ENCODE measurements around the gene RESP18.

The RESP18 gene

GRCh38 chr2:219292616-219293015 lies 39.9 kb downstream of the RESP18 start:
- Mint-ChIP-seq H3K4me3 (peak overlapping the region in 1 of 3 experiments; percentile 41), H3K36me3 (ENCODE audit: low read depth) (no peaks in the 10 kb centered on the region), H3K4me1 (peaks cover 30% of the 10 kb centered on the region), H3K27ac (peak overlapping the region in 1 of 3 experiments; percentile 48), H3K9me3 (no peaks in the 10 kb centered on the region), H3K27me3 (ENCODE audit: low read depth) (peaks cover 35% of the 10 kb centered on the region)
- no peak for TF ChIP-seq CTCF (IDR thresholded peaks at IDR 0.05; ENCODE audit: unreplicated experiment in 3 of 3)

GRCh38 chr2:219291910-219292490 lies 40.5 kb downstream of the RESP18 start:
- H3K27ac Mint-ChIP-seq: peak overlapping the region in 1 of 3 experiments; percentile 48
- H3K4me1 Mint-ChIP-seq: peaks cover 31% of the 10 kb centered on the region
- H3K9me3 Mint-ChIP-seq: no peaks in the 10 kb centered on the region
- no peak for TF ChIP-seq CTCF (IDR thresholded peaks at IDR 0.05; ENCODE audit: unreplicated experiment in 3 of 3)
- peaks cover 34% of the 10 kb centered on the region for H3K27me3 Mint-ChIP-seq (ENCODE audit: low read depth)
- no peaks in the 10 kb centered on the region for H3K36me3 Mint-ChIP-seq (ENCODE audit: low read depth)
- peak overlapping the region in 1 of 3 experiments; percentile 36 for H3K4me3 Mint-ChIP-seq

GRCh38 chr2:219291394-219291793 lies 41.1 kb downstream of the RESP18 start:
- Mint-ChIP-seq H3K27me3 (ENCODE audit: low read depth) (peaks cover 28% of the 10 kb centered on the region), H3K4me1 (peaks cover 32% of the 10 kb centered on the region), H3K4me3 (no peak overlapping the region)

GRCh38 chr2:219290381-219291171 lies 42.0 kb downstream of the RESP18 start:
- H3K4me3 Mint-ChIP-seq: no peak overlapping the region
- H3K27ac Mint-ChIP-seq: no peak overlapping the region
- no peak for TF ChIP-seq CTCF (IDR thresholded peaks at IDR 0.05; ENCODE audit: unreplicated experiment in 3 of 3)

More at GRCh38 chr2:219291394-219291793, 41.1 kb downstream of the RESP18 start:
- TF ChIP-seq CTCF (IDR thresholded peaks at IDR 0.05; ENCODE audit: unreplicated experiment in 3 of 3): no peak
- Mint-ChIP-seq H3K27ac (no peak overlapping the region), H3K36me3 (ENCODE audit: low read depth) (no peaks in the 10 kb centered on the region), H3K9me3 (no peaks in the 10 kb centered on the region)

GRCh38 chr2:219289537-219290361 lies 42.8 kb downstream of the RESP18 start:
- Mint-ChIP-seq H3K4me3 (no peak overlapping the region), H3K27ac (peak overlapping the region; percentile 65 to 90 (median 90)), H3K4me1 (peaks cover 34% of the 10 kb centered on the region), H3K27me3 (ENCODE audit: low read depth) (peaks cover 18% of the 10 kb centered on the region), H3K9me3 (no peaks in the 10 kb centered on the region), H3K36me3 (ENCODE audit: low read depth) (peaks cover 3% of the 10 kb centered on the region)
- no peak for TF ChIP-seq CTCF (IDR thresholded peaks at IDR 0.05; ENCODE audit: unreplicated experiment in 3 of 3)

More at GRCh38 chr2:219290381-219291171, 42.0 kb downstream of the RESP18 start:
- H3K27me3 Mint-ChIP-seq (ENCODE audit: low read depth): peaks cover 21% of the 10 kb centered on the region
- no peaks in the 10 kb centered on the region for H3K36me3 Mint-ChIP-seq (ENCODE audit: low read depth)
- no peaks in the 10 kb centered on the region for H3K9me3 Mint-ChIP-seq
- peaks cover 34% of the 10 kb centered on the region for H3K4me1 Mint-ChIP-seq

Measured in nephron (organoid).